GM18868 (cell line): Measurements from ENCODE around the gene YRDC.
"Not testable (repeated sequence)": the region's sequence is repeated elsewhere in the genome, so short reads cannot be mapped to it uniquely, and the experiment has no call there.

Source experiments
- ATAC-seq: cut with Tn5 transposase; IDR thresholded peaks from one replicate; pipeline ENCODE4 v1.9.1; 2021; ENCODE audit warnings: mild to moderate bottlenecking, moderate library complexity; ENCODE audit not compliant: unreplicated experiment

Gene YRDC

DNA sequence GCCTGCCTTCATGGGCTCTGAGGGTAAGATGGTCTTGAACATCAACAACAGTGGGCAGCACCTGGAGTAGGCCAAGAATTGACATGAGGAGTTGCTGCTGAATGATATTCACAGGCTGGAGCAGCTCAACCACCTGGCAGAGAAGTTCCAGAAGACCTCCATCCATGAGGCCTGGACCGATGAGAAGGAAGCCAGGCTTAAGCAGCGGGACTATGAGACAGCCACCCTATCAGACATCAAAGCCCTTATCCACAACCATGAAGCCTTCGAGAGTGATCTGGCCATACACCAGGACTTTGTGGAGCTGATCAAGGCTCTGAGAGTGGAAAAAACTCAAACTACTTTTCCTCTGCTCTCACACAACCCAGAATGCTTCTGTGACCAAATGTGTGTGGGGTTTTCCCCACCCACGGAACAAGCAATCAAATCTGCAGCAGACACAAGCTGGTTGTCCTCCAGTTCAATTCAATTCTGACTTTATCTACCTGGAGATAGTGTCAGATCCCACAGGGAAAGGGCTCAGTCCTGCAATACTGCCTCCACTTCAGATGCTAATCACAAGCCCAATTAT lies 31.0 kb downstream of the YRDC start:
- ATAC-seq, result no peak

- ATAC-seq, result not testable (repeated sequence)
Measured at GRCh38 chr1:37771440-37771839, 36.6 kb downstream of the YRDC start.

DNA sequence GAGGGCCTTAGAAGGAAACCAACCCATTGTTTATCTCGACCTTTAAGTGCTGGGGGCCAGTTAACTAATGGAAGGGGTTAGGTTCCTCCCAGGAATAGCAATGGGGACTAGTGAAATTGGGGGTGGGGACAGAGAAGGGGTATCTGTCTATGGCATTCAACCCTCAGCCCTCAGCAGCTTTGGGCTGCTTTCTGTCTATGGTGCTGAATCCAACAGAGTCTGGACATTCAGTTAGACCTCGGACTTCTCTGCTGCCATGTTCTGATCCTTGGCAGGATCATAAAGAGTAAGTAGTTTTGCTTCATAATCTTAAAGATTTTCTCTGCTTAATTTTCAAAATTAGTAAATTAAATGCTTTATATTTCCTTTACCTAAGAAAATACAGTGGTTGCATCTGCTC lies 40.5 kb downstream of the YRDC start:
- no peak for ATAC-seq

GRCh38 chr1:37765916-37766664 lies 41.9 kb downstream of the YRDC start:
- ATAC-seq, result no peak

- no peak for ATAC-seq
Measured at GRCh38 chr1:37764888-37765441, 43.0 kb downstream of the YRDC start, which contains the start of gene EPHA10. TSS of gene EPHA10 (minus strand) at chr1:37765120. CDS start at chr1:37765066, 54 bp downstream.

DNA sequence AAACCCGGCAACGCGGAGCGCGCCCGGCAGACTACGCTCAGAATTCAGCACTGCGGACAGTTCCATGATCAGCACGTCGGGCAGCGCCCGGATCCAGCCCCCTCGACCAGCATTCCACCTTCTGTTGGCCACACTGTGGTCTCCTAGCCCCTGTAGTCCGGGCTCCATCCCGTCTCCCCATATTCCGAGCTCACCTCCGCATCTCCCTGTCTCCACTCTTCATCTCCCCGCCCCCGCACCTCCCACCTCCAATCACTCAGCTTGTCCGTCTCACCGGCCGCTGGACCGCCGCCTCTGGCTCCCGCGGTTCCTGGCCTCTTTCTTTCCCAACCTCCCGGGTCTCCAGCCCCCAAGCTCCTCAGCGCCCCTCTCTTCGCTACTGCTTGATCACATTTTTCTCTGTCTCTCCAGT lies 43.6 kb downstream of the YRDC start:
- ATAC-seq, result no peak

DNA sequence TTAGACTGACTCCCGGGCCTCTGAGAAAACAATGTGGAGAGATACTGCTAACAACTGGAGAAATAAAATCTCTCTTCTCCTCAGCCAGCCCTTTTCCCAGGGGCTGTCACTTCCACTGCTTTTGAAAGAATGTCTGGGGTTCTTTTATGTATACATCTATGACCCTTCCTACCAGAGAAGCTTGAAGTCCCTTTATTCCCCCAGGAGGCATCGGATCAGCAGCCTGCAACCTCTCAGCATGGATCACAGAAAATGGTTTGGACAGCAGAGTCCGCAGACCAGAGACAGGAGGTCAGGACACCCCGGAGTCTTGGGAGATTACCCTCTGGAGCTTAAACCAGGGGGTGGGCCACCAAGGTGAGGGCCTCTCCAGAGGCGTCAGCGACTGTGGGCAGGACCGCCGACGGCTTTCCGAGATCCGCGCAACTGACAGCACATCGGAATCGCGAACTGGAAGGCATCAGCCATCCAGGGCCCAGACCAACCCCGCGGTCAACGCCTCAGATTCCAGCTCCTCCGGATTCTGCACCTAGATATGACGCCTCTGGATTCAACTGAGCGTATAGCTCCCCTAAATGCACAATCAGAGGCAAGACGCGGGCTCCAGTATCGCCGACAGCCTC lies 44.1 kb downstream of the YRDC start:
- ATAC-seq, result no peak

DNA sequence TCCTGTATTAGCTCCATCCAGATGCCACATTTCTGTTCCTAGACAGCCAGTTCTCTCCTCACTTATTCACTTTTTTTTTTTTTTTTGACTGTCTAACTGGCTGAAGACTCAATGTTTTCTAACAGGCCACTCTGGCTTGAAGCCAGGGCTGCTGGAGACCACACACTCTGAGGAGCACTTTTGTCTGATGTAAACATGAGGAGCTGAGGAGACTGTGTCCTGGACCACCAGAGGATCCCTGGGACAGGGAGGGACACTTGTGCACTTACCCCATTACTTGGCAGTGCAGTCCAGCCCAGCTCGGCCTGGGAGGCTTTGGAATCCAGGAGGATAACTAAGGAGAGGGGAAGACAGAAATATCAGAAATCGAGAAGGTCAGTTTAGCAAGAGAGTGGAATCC lies 45.5 kb downstream of the YRDC start:
- no peak for ATAC-seq

DNA sequence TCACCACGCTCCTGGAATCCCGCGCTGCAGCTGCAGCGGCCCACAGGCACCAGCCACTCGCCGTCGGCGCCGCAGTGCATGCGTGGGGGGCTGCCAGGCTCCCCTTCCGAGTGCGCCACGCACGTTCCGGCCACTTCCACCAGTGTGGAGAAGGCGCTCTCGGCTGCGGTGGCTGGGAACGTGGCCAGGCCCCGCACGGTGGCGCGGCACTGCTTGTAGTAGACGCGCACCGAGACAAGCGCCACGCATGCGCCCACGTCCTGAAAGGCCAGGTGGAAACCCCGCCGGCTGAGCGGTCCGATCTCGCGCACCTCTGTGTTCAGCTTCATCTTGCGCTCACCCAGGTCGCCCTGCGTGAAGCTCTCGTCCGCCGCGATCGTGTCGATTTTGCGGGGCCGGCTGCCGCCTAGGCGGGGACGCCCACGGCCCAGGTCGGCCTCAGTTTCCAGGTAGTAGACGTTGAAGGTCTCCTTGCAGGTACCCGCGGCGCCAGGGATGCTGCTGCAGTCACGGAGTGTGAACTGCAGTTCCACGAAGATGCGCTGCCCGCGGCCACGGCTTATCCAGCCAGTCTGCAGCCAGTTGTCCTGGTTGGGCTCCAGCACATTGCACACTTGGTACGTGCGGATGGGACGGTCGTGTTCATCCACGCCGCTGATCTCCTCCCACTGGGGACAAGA lies 46.5 kb downstream of the YRDC start:
- no peak for ATAC-seq

- no peak for ATAC-seq
Measured at GRCh38 chr1:37759451-37759850, 48.6 kb downstream of the YRDC start.

DNA sequence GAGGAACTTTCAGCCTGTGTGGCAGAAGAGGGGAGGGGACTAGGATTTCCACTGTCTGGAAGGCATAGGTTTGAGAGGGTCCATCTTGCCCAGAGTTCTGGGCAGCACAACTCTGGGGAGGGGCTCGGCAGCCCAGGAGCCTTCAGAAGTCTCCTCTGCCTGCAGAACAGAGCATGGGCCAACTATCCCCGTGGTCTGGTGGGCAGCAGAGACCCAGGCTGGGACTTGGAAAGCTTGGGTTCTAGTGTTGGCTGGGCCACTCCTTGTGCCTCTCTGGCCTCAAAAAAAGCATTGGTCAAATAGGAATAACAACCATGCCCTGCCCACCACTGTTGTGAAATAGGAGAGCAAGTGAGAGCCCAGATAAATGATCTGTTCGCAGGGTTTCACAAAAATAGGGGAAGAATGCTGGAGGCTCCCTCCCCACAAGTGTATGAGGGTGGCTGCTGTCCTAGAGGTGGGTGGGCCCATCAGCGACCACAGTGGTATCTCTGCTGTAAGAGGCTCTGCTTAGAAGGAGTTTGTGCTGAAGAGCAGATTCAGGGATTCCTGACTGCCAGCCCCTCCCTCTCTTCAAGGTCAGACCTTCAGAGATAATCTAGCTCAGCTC lies 52.0 kb downstream of the YRDC start:
- no peak for ATAC-seq

GRCh38 chr1:37755290-37755689 lies 52.7 kb downstream of the YRDC start:
- ATAC-seq, result no peak

GRCh38 chr1:37753473-37754321 lies 54.3 kb downstream of the YRDC start:
- ATAC-seq, result no peak
